ENCODE results near the gene RALGPS1.
"Not testable (repeated sequence)": the region's sequence is repeated elsewhere in the genome, so short reads cannot be mapped to it uniquely, and the experiment has no call there.

Gene RALGPS1

DNA sequence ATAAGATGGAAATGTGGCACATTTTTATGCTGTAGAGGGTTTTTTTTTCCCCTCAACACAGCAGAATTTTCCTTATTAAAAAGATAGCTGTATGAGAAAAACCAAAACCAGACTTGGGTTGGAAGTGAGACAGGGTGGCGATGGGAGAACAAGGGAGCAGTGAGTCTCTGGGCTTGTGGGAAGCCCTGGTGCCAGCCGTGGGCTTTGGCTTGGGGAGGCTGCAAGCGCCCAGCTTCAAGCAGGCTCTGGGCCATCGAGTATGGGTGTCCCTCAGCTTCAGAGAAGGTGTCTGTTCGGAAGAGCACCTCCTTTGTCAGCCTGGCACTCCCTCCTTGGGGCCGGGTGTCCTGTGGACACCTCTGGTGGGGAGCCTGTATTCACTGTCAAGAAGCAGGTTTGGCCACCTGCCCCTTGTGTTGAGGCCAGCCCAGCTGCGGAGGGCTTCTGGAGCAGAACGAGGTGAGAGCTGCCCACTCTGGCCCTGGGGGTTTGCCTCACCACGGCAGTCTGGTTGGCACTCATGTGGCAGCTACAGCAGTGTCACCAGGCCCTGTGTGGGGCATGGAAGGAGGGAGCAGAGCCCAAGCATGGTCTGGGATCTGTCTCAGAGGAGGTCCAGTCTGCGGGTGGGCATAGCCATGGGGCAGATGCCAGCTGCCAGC, 245.5 kb downstream of the RALGPS1 start:
- no peak for DNase-seq (ENCODE audit: low read depth)

DNA sequence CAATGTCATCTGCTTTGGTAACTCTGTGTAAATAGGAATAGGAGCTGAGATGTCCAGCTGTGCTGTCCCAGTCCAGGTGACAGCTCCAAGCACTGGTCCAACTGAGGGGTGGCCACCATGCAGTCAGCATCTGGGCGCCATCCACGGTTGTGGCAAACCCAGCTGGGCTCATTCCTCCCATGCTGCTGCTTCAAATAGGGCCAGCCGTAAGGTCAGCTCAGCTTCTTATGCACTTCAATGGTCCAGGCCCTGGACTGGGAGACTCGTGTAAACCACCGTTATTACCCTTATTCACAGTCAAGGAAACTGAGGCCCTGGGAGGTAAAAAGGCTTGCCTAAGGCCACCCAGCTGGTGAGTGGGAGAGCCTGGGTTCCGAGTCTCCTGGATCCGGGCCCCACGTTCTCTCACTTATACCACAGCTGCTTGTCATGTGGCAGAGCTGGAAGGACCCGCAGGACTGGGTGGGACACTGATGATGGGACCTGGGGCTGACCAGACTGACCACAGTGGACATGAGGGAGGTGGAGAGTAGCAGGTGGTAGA, 246.6 kb downstream of the RALGPS1 start:
- no peak for DNase-seq (ENCODE audit: low read depth)

DNA sequence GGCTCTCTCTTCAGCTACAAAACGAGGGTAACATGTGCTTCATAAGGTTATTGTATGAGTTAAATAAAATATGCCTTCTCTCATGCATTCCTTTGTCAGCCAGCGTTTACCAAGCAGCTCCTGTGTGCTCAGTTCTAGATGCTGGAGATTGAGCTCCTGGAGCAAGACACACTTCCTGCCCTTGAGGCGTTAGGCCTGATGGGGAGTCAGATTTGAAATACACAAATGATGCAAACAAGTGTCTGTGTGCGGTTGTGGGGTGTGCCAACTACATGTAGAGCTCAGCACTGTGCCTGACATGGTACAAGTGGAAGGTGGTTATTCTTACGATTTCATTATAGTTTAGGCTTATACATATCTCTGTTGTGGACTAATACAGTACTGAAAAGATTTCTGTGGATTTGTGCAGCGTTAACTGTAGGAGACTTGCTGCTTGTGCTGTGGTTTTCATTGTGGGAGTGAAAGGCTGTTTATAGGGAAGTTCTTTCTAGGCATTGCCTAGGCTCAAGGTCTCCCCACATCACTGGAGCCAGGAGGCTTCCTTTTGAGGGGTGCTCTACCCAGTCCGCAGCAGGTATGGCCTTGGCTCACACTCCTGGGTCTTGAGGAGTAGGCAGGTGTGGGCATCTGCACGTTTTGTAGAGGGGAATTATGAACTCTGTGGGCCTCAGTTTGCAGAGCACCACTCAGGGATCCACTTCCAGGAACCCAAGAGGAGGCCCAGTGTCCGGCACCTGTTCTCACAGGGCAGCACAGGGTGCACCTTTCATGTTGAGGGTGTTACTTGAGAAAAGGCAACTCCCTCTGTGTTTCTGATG, 247.7 kb downstream of the RALGPS1 start:
- DNase-seq (ENCODE audit: low read depth), result no peak

DNA sequence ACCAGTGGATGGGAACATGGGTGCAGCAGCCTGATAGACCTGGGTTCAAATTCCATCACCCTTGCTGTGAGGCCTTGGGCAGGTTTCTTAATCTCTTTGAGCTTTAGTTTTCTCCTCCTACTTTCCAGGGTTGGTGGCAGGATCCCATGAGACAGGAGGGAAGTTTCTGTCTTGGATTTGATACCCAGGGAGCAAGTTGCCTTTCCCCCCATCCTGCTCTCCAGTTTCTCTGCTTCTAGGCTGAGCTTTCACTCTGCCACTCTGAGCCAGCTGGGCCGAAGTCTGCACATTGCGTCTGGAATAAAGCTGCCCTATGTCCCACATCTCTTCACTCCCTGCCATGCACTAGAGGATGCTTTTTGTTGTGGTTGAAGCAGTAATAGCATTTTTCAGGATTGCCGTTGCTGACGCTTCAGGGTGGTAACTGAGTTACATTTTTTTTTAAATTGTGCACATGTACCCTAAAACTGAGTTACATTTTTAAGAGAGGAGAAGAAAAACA, 248.3 kb downstream of the RALGPS1 start:
- DNase-seq (ENCODE audit: low read depth), result no peak

DNA sequence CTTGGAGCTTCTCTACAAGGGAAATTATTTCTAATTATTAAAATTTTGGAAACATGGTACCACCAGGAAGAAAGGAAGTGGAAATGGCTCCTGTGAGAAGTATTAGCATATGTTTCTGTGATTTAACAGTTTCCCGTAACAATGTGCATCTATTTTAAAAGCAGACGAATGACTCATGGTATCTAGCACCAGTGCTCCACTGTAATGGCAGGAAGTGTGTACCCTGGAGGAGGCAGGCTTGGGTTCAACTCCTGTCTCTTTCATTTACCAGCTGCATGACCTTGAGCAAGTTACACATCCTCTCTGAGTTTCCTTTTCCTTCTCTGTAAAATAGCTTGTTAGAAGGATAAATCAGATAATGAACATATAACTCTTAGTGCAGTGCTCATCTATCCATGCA, 248.8 kb downstream of the RALGPS1 start:
- no peak for DNase-seq (ENCODE audit: low read depth)

DNA sequence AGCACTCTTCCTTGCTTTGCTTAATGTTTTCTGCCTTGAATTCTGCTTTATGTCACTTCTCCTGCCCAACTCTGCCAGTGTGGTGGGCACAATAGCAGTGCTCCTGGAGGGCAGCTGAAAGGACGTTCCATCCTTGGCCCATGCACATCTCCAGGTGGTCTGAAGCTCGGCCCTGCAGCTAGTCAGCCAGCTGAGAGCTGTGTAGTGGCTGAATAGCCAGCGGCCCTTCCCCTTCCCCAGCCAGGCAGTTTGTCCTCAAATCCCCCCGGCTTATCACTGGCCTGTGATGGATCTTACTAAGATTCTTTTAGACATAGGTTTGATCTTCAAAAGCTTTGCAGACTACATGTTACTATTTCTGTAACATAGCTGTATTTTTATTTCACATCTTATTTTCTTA, 250.5 kb downstream of the RALGPS1 start:
- no peak for DNase-seq (ENCODE audit: low read depth)

DNA sequence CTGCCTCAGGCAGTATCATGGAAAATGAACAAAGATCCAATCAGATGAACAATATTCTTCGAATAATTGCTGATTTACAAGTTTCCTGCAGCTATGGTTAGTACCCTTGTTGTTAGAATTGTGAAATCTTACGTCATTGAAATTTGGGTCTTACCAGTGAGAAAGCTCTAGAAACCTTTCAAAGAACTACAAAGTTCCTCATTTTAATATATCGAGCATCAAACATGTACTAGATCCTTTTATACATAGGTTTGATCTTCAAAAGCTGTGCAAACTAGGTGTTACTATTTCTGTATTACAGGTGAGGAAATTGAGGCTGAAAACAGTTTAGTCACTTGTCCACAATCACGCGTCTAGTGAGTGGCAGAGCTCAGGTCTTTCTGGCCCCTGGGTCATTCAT, 251.5 kb downstream of the RALGPS1 start:
- no peak for DNase-seq (ENCODE audit: low read depth)

DNA sequence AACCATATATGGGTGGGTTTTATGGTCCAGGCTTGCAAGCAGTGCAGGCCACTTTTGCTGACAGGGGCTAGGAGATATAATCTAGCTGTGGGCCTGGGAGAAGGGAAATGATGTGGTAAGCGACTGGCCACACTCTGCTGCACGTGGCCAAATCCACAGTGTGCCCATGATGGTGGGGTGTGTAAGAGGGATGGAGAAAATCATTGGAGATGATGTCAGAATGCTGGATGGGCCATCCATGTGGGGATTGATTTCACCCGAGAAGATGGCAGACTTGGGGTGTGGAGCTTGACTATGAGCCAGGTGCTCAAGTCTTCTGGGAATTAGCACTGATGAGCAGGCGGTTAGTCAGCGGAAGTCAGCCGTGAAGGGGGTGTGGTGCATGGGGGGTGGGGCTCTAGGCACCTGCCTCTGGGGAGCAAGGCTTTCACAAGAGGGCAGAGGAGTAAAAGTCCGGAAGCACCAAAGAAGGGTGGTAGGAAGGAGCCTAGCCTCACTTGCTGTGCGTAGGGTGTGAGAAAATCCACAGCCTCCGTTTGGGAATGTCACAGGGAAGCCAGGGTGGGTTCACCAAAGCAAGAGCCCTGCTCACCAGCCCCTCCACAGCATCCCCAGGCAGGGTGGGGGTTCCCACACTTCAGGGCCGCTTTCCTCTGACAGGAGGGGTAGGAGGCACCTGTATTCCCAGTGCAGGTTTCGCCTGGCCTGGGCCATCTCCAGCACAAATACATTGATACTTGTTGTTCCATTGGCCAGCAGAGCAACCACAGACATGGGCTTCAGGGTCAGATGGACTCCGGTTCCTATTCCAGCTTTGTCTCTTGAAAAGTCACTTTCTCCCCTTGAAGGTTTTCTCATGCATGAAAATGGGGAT, 252.3 kb downstream of the RALGPS1 start:
- DNase-seq (ENCODE audit: low read depth), result no peak

DNA sequence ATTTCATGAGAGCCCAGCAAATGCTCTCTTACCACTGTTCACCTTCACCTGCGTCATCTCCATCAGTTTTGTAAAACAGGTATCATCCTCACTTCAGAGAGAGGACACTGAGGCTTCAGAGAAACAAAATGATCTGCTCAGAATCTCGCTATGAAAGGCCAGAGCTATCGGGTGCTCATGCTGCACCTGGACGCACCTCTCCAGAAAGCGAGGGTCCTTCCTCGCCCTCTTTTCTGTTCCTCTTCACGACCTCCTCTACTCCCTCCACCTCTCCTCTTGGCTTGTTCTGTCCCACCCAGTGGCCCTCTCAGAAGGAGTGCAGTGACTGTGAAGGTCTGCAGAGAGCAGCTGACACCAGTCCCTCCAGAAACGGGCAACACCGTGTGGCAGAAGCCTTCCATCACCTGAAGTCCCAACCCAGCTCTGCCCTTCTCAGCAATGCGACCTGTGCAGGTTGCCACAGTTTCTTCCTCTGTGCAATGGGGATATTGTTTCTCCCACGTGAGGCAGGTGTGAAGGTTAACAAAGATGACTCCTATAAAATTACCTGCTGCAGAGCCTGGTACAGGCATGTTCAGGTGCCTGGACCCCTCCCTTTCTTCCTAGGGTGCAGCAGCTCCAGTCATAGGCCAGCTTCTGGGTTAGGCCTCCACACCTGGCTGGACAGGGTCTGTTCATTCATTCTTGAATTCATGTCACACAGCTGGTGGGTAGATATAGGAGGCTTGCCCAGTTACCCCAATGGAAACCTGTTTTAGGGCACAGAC, 253.2 kb downstream of the RALGPS1 start:
- DNase-seq (ENCODE audit: low read depth), result no peak

DNA sequence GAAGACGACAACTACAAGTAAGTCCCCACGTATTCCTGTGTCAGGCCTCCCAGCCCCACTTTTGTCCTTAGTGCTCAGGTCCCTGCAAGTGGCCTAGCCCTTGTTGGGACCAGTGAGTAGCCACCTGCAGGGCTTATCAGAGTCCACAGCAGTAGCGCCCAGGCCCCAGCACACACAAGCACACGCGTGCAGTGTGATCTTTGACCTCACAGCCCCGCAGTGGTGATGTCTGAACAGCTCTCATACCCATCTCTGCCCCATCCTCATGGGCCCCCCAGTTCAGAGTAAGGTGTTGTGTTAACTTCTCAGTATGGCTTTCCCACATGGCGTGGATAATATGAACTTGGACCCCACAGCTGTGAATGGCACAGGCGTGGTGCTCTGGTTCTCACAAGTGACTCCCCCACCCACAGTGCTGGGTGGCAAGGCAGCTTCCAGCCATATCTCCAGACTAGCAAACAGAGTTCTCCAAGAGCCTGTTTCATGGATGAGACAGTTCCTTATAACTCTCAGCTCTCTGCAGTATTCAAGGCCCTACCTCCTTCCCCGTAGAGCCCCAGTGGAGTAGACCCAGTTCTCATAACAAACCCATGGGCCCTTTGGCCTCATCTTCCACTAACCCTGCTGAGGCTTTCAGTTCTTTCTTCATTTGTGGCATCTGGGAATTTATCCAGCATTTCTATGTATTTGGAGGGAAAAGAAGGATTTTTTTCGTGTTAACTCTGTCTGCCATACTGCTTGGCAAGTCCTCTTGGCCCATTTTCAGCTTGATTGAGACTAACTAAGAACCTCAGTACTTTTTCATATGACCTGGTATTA, 254.4 kb downstream of the RALGPS1 start:
- DNase-seq (ENCODE audit: low read depth), result no peak

DNA sequence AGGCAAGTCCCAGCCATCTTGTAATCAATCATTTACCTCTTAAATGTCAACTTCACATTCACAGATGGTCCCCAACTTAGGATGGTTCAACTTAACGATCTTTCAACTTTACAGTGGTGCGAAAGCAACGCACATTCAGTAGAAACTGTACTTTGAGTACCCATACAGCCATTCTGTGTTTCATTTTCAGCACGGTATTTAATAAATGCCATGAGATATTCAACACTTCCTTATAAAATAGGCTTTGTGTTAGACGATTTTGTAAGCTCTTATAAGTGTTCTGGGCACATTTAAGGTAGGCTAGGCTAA, 254.9 kb downstream of the RALGPS1 start:
- DNase-seq (ENCODE audit: low read depth), result no peak

DNA sequence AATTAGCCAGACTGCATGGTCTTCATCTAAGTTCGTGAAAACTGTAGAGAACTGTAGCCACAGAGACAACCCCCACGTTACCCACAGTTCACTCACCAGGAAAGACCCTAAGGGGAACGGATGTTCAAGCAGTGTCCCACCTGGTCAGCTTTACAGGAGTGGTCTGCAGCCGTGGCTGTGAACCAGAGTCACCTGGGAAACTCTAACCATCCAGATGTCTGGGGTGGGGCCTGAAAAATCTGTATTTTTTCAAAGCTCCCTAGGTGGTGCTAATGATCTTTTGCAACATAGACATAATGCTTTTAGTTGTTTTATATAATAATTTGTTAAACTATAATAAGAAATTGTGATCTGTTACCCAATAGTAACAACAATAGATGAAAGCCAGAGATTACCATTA, 255.5 kb downstream of the RALGPS1 start:
- no peak for DNase-seq (ENCODE audit: low read depth)

DNA sequence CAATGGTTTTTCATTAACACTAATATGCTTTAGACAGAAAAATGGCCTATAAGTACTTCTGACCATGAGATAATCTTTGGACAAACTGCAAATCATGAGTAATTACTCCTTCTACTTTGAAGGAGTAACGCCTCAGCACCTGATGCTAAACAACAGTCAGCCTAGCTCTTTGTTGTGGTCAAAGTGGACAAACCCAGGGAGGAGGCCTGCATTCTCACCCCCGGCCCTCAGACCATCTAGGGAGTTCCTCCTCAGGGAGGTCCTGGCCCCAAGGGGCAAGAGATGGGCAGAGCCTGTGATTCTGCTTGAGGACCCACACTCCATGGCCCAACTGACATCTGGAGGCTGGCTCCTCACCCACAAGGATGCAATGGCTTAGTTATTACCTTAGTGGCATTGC, 256.1 kb downstream of the RALGPS1 start:
- no peak for DNase-seq (ENCODE audit: low read depth)

DNA sequence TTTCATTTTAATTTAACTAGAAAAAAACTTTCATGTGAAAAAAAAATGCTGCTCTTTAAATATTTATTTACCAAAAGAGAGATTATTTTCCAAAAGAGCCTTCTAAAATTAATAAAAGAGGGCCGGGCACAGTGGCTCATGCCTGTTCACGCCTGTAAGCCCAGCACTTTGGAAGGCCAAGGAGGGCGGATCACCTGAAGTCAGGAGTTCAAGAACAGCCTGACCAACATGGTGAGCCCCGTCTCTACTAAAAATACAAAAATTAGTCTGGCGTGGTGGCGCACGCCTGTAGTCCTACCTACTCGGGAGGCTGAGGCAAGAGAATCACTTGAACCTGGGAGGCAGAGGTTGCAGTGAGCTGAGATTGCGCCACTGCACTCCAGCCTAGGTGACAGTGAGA, 256.8 kb downstream of the RALGPS1 start:
- DNase-seq (ENCODE audit: low read depth), result not testable (repeated sequence)

DNA sequence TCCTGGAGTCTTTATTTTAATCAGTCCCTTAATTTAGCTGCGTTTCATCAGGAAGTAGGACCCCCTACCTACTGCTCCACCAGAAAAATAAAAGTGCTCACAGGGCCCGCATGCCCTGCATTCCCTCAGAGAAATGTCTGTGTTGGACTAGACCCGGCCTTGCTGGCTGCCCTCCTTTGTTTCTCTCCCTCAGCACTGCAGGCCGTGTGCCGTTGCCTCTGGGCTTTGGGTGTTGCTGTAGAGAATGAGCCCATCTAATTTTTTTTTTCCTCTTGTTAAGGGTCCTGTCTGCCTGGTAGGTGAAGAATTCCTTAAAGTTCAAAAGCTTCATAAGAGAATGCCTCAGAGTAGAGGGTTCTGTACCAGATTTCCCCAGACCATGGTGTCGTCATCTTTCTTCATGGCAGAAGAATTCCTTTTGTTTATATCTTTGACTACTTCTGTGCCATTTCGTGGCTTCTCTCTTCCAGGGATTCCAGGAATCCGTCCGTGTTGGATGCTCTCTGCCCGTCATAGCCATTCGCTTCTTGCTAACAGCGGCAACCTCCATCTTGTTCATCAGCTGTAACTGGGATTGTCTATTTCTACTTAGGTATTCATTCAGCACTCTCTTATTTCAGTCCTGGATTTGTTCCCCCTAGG, 257.6 kb downstream of the RALGPS1 start:
- no peak for DNase-seq (ENCODE audit: low read depth)

DNA sequence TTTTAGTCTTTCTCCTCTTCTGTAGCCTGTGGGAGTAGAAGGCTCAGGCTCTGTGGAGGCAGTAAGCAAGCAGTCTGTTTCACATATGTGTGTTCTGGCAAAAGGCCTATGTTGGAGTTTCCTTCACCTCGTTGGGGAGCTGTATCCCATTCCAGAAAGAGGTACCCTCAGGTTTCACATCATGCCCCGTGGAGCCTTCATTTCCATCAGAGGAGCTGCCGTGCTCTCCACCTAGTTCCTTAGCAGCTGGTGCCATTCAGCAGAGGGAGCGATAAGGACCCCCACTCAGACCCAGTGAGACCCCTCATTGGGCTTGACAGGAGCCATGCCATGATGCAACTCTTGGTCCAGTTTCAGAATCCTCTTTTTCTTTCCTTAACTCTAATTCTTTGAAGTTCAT, 258.5 kb downstream of the RALGPS1 start:
- no peak for DNase-seq (ENCODE audit: low read depth)

DNA sequence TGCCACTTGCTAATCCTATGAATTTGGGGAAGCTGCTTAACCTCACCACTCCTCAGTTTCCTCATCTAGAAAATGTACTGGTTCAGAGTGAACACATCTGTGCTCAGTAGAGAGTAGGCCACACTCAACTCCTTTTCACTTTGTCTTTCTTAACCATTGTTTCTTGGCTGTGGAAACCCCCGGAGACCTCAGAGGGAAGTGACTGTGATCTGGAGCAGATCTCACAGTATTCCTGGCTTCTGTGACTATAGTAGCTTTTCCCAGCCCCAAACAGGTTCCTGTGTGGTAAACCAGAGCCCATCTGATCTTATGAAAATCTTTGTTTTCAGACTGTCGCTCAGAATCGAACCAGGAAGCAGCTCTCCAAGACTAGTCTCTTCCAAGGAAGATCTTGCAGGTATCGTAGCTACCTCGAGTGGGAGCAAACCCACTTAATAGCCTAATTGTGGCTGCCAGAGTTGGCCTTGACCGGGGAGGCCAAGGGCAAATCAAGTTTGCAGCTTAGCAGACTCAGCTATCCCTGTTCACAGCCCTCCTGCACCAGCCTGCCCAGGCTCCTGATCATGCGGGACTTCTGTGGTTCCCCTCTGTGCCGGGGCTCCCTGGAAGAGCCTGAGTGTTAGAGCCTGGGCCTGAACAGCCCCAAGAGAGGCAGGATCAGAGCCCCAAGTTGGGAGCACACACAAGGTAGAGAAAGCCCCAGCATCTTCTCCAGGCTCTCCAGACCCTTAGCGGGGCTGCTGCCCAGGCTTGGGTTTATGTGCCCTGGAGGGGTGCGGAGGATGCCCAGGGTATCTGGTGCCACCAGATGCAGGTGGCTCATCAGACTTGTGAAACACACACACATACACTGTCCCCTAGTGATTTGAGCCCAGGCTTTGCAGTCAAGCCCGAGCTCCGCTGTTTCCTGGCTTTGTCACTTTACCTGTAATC, 260.1 kb downstream of the RALGPS1 start:
- DNase-seq (ENCODE audit: low read depth), result no peak

DNA sequence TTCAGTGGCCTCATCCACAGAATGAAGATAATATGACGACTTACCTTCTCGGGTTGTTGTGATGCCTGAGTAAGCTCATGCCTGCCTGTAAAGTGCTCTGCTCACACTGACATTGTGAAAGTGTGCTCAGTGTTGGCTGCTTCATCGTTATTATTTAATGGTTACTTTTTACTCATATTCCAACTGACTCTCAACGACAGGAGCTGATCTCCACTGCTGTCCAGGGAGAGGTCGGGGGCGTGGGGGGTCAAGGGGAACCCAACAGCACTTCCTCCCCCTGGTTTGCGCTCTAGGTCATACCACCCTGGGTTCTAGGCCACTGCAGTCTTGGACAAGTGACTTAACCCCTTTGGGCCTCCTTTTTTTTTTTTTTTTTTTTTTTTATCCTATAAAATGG, 260.7 kb downstream of the RALGPS1 start:
- DNase-seq (ENCODE audit: low read depth), result no peak

DNA sequence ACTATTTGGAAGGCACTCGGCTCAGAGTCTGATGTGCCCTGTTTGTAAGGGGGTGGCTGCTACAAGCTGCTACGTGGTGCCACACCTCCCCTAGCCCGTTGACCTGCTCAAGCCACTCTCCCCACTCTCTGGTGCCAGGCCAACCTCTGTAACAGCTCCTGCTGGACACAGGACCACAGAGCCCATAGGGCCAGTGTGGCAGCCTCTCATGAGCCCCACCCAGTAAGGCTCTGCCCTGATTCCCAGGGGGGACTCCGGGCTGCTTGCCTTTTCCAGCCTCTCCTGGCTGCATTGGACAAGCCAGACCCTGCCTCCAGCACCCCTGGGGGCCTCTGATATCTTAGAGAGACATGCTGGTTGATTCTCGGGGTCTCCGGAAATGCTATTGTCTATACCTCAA, 261.2 kb downstream of the RALGPS1 start:
- no peak for DNase-seq (ENCODE audit: low read depth)

All from activated T-helper 9 cell treated with anti-CD3 and anti-CD28 coated beads, Interleukin-2, amount 50 U/mL, for 16 hours (primary cell).